ENCODE measurements around the gene FSTL4. TPM values are rescaled to one million over a fixed set of nuclear protein-coding genes. Genes with fewer than 3 reads are reported as not detected.

Gene FSTL4
- polyA plus RNA-seq, 1 of the 3 experiments (the other 2 are of a cell fraction): not detected

DNA sequence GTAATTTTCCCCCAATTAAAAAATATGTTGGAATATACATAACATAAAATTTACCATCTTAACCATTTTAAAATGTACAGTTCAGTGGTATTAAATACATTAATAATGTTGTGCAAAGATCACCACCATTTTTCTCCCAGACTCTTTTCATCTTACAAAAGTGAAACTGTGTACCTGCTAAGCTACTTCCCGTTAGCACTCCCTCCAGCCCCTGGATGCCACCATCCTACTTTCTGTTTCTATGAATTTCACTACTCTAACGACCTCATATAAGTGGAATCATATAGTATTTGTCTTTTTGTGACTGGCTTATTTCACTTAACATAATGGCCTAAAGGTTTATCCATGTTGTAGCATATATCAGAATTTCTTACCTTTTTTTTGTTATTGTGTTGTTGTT, 447.6 kb downstream of the FSTL4 start:
- DNase-seq: no peak
- Histone ChIP-seq H3K27me3 (ENCODE audit: insufficient read depth) (no peaks in the 10 kb centered on the region), H3K27ac (ENCODE audit: low read depth in 2 of 2, low read length in 1 of 2) (no peak overlapping the region), H2AFZ (ENCODE audit: low read depth) (no peak overlapping the region), H3K36me3 (replicated peaks in 1 of 2; ENCODE audit: control insufficient read depth in 1 of 2, insufficient read depth in 2 of 2, low read length in 1 of 2) (no peaks in the 10 kb centered on the region), H3K9ac (no peak overlapping the region), H3K4me3 (ENCODE audit: low read depth in 2 of 2, low read length in 1 of 2) (no peak overlapping the region), H3K9me2 (no peaks in the 10 kb centered on the region), H3K4me2 (no peak overlapping the region), H3F3A (replicated peaks; ENCODE audit: insufficient read depth) (no peaks in the 10 kb centered on the region), H4K20me1 (ENCODE audit: insufficient read depth) (no peaks in the 10 kb centered on the region), H3K4me1 (ENCODE audit: control insufficient read depth in 1 of 2, insufficient read depth in 2 of 2, low read depth in 1 of 2, low read length in 1 of 2) (no peaks in the 10 kb centered on the region), H3K9me3 (peaks cover 4% of the 10 kb centered on the region; the same call in 1 of the 2 replicates), H3K79me2 (ENCODE audit: insufficient read depth) (no peaks in the 10 kb centered on the region)
- 22% methylated on average over 2 of the region's 2 CpGs for WGBS (ENCODE audit: low lambda C conversion rate)
- POLR2A ChIA-PET: no interaction called here
- TF ChIP-seq NRF1 (IDR thresholded peaks at IDR 0.05; ENCODE audit: low read depth, low read length) (no peak), ELF1 (IDR thresholded peaks at IDR 0.05) (no peak), TEAD4 (IDR thresholded peaks at IDR 0.05; ENCODE audit: borderline replicate concordance, insufficient read depth) (no peak), NFIC (IDR thresholded peaks at IDR 0.05; ENCODE audit: borderline replicate concordance) (no peak), EZH2phosphoT487 (IDR thresholded peaks at IDR 0.05; ENCODE audit: borderline replicate concordance, low read depth) (no peak), EP300 (IDR thresholded peaks at IDR 0.05; ENCODE audit: borderline replicate concordance in 1 of 2, low read depth in 1 of 2, low read length in 1 of 2) (no peak), YY1 (IDR thresholded peaks at IDR 0.05; ENCODE audit: low read depth) (no peak), RXRA (IDR thresholded peaks at IDR 0.05; ENCODE audit: borderline replicate concordance, low read depth) (no peak), FOXM1 (IDR thresholded peaks at IDR 0.05; ENCODE audit: low read depth) (no peak), MXI1 (IDR thresholded peaks at IDR 0.05; ENCODE audit: low read depth, low read length) (no peak), GABPA (IDR thresholded peaks at IDR 0.05; ENCODE audit: low read depth) (no peak), SIN3A (IDR thresholded peaks at IDR 0.05; ENCODE audit: borderline replicate concordance, low read depth, low read length) (no peak), FOSL2 (IDR thresholded peaks at IDR 0.05; ENCODE audit: borderline replicate concordance, low read depth) (no peak), TAF1 (IDR thresholded peaks at IDR 0.05; ENCODE audit: borderline replicate concordance, low read depth, low read length) (no peak), SMC3 (IDR thresholded peaks at IDR 0.05; ENCODE audit: low read depth, low read length) (no peak)
- TF ChIP-seq, protein P1, sequence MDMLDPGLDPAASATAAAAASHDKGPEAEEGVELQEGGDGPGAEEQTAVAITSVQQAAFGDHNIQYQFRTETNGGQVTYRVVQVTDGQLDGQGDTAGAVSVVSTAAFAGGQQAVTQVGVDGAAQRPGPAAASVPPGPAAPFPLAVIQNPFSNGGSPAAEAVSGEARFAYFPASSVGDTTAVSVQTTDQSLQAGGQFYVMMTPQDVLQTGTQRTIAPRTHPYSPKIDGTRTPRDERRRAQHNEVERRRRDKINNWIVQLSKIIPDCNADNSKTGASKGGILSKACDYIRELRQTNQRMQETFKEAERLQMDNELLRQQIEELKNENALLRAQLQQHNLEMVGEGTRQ (IDR thresholded peaks at IDR 0.05; ENCODE audit: borderline replicate concordance, low read depth, low read length): no peak
- TF ChIP-seq, protein P2, sequence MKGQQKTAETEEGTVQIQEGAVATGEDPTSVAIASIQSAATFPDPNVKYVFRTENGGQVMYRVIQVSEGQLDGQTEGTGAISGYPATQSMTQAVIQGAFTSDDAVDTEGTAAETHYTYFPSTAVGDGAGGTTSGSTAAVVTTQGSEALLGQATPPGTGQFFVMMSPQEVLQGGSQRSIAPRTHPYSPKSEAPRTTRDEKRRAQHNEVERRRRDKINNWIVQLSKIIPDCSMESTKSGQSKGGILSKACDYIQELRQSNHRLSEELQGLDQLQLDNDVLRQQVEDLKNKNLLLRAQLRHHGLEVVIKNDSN (IDR thresholded peaks at IDR 0.05; ENCODE audit: borderline replicate concordance, low read depth): no peak
- TF ChIP-seq, protein P3, sequence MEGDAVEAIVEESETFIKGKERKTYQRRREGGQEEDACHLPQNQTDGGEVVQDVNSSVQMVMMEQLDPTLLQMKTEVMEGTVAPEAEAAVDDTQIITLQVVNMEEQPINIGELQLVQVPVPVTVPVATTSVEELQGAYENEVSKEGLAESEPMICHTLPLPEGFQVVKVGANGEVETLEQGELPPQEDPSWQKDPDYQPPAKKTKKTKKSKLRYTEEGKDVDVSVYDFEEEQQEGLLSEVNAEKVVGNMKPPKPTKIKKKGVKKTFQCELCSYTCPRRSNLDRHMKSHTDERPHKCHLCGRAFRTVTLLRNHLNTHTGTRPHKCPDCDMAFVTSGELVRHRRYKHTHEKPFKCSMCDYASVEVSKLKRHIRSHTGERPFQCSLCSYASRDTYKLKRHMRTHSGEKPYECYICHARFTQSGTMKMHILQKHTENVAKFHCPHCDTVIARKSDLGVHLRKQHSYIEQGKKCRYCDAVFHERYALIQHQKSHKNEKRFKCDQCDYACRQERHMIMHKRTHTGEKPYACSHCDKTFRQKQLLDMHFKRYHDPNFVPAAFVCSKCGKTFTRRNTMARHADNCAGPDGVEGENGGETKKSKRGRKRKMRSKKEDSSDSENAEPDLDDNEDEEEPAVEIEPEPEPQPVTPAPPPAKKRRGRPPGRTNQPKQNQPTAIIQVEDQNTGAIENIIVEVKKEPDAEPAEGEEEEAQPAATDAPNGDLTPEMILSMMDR (IDR thresholded peaks at IDR 0.05): no peak
- TF ChIP-seq, protein P4, sequence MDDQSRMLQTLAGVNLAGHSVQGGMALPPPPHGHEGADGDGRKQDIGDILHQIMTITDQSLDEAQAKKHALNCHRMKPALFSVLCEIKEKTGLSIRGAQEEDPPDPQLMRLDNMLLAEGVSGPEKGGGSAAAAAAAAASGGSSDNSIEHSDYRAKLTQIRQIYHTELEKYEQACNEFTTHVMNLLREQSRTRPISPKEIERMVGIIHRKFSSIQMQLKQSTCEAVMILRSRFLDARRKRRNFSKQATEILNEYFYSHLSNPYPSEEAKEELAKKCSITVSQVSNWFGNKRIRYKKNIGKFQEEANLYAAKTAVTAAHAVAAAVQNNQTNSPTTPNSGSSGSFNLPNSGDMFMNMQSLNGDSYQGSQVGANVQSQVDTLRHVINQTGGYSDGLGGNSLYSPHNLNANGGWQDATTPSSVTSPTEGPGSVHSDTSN (IDR thresholded peaks at IDR 0.05): no peak
- TF ChIP-seq, protein P5, sequence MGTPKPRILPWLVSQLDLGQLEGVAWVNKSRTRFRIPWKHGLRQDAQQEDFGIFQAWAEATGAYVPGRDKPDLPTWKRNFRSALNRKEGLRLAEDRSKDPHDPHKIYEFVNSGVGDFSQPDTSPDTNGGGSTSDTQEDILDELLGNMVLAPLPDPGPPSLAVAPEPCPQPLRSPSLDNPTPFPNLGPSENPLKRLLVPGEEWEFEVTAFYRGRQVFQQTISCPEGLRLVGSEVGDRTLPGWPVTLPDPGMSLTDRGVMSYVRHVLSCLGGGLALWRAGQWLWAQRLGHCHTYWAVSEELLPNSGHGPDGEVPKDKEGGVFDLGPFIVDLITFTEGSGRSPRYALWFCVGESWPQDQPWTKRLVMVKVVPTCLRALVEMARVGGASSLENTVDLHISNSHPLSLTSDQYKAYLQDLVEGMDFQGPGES (IDR thresholded peaks at IDR 0.05; ENCODE audit: low read depth, low read length): no peak
- CTCF ChIA-PET: no interaction called here

All from SK-N-SH (cell line).